ENCODE data around the gene PIK3R3. TPM values are rescaled to one million over a fixed set of nuclear protein-coding genes. Genes with fewer than 3 reads are reported as not detected.
"Not testable (repeated sequence)": the region's sequence is repeated elsewhere in the genome, so short reads cannot be mapped to it uniquely, and the experiment has no call there.

The PIK3R3 gene
- total RNA-seq, 1 donor from 2014 or later, result 10.9 TPM

GRCh38 chr1:46072975-46073374, 59.5 kb downstream of the PIK3R3 start:
- DNase-seq (ENCODE audit: extremely low read depth, low read depth, low spot score), result no peak

- DNase-seq (ENCODE audit: extremely low read depth, low read depth, low spot score), result no peak
Measured at GRCh38 chr1:46070164-46070814, 62.1 kb downstream of the PIK3R3 start.

- no peak for DNase-seq (ENCODE audit: extremely low read depth, low read depth, low spot score)
Measured at GRCh38 chr1:46068525-46068924, 63.9 kb downstream of the PIK3R3 start.

GRCh38 chr1:46067652-46068051, 64.8 kb downstream of the PIK3R3 start:
- no peak for DNase-seq (ENCODE audit: extremely low read depth, low read depth, low spot score)

GRCh38 chr1:46065405-46065804, 67.0 kb downstream of the PIK3R3 start:
- DNase-seq (ENCODE audit: extremely low read depth, low read depth, low spot score), result no peak

GRCh38 chr1:46064708-46065107, 67.7 kb downstream of the PIK3R3 start:
- DNase-seq (ENCODE audit: extremely low read depth, low read depth, low spot score), result no peak

- DNase-seq (ENCODE audit: extremely low read depth, low read depth, low spot score), result no peak
Measured at GRCh38 chr1:46062651-46063319, 69.6 kb downstream of the PIK3R3 start.

GRCh38 chr1:46061146-46061545, 71.3 kb downstream of the PIK3R3 start:
- no peak for DNase-seq (ENCODE audit: extremely low read depth, low read depth, low spot score)

GRCh38 chr1:46058936-46059335, 73.5 kb downstream of the PIK3R3 start:
- no peak for DNase-seq (ENCODE audit: extremely low read depth, low read depth, low spot score)

- no peak for DNase-seq (ENCODE audit: extremely low read depth, low read depth, low spot score)
Measured at GRCh38 chr1:46057781-46058180, 74.6 kb downstream of the PIK3R3 start.

GRCh38 chr1:46057215-46057614, 75.2 kb downstream of the PIK3R3 start:
- DNase-seq (ENCODE audit: extremely low read depth, low read depth, low spot score), result not testable (repeated sequence)

GRCh38 chr1:46056325-46056724, 76.1 kb downstream of the PIK3R3 start:
- DNase-seq (ENCODE audit: extremely low read depth, low read depth, low spot score), result no peak

- no peak for DNase-seq (ENCODE audit: extremely low read depth, low read depth, low spot score)
Measured at GRCh38 chr1:46053734-46054133, 78.7 kb downstream of the PIK3R3 start.

- no peak for DNase-seq (ENCODE audit: extremely low read depth, low read depth, low spot score)
Measured at GRCh38 chr1:46044116-46044515, 88.3 kb downstream of the PIK3R3 start.

- DNase-seq (ENCODE audit: extremely low read depth, low read depth, low spot score), result no peak
Measured at GRCh38 chr1:46043458-46044017, 88.9 kb downstream of the PIK3R3 start.

GRCh38 chr1:46041974-46042373, 90.5 kb downstream of the PIK3R3 start:
- DNase-seq (ENCODE audit: extremely low read depth, low read depth, low spot score), result no peak

- no peak for DNase-seq (ENCODE audit: extremely low read depth, low read depth, low spot score)
Measured at GRCh38 chr1:46041551-46041950, 90.9 kb downstream of the PIK3R3 start.

GRCh38 chr1:46039571-46040052, 92.8 kb downstream of the PIK3R3 start:
- peak; percentile 65 for DNase-seq (ENCODE audit: extremely low read depth, low read depth, low spot score)

- peak; percentile 55 for DNase-seq (ENCODE audit: extremely low read depth, low read depth, low spot score)
Measured at GRCh38 chr1:46036894-46037839, 95.3 kb downstream of the PIK3R3 start.

GRCh38 chr1:46034601-46035516, 97.6 kb downstream of the PIK3R3 start:
- no peak for DNase-seq (ENCODE audit: extremely low read depth, low read depth, low spot score)

Measured in glomerular endothelial cell (primary cell).